ENCODE data around the gene GRID1.

Gene GRID1

GRCh38 chr10:85596389-85596788 lies 770.2 kb downstream of the GRID1 start:
- H3K4me1 ChIP-seq (ENCODE audit: low read length): no peaks in the 10 kb centered on the region
- no peak for TF ChIP-seq EZH2phosphoT487 (IDR thresholded peaks at IDR 0.05; ENCODE audit: low read length)
- TF ChIP-seq EZH2 (optimal IDR thresholded peaks at IDR 0.05; ENCODE audit: low read depth, low read length): no peak
- TF ChIP-seq CTCF (IDR thresholded peaks at IDR 0.05; ENCODE audit: low read length): no peak
- H3K27me3 ChIP-seq (replicated peaks; ENCODE audit: insufficient read depth, low read length): no peaks in the 10 kb centered on the region
- no peaks in the 10 kb centered on the region for H4K20me1 ChIP-seq (ENCODE audit: insufficient read depth, low read length)
- no peaks in the 10 kb centered on the region for H3K79me2 ChIP-seq (ENCODE audit: low read length)
- no peak for DNase-seq
- H3F3A ChIP-seq (ENCODE audit: insufficient read depth, low read length): no peaks in the 10 kb centered on the region
- no peak overlapping the region for H3K27ac ChIP-seq (ENCODE audit: low read length)
- H3K4me3 ChIP-seq (ENCODE audit: low read length): no peak overlapping the region
- no peak overlapping the region for H3K9ac ChIP-seq (ENCODE audit: low read length)
- no peaks in the 10 kb centered on the region for H3K9me3 ChIP-seq (replicated peaks; ENCODE audit: insufficient read depth, low read length)
- no peaks in the 10 kb centered on the region for H3K9me2 ChIP-seq (replicated peaks; ENCODE audit: insufficient read depth, low read length)
- H2AFZ ChIP-seq (ENCODE audit: low read length): no peak overlapping the region
- no peaks in the 10 kb centered on the region for H3K36me3 ChIP-seq (replicated peaks; ENCODE audit: insufficient read depth, low read length)
- no peak overlapping the region for H3K4me2 ChIP-seq (ENCODE audit: low read depth, low read length)

DNA sequence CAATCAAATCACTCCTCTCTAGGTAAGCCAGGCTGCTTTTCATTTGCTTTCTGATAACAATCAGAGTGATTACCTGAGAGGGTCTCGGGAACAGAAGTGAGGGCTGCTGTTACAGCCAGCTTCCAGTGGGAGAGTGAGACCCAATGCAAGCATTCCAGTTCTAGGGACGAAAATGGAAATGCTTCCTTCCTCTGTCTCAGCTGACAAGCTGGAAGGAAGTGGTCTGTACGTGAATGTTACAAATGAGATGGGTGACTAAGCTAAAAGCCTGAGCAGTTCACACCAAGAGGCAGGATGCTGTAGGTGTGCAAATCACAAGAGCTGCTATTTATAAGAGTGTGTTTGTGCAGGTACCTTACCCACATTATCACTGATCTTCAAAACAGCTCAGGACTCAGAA lies 772.4 kb downstream of the GRID1 start:
- Histone ChIP-seq H3K79me2 (ENCODE audit: low read length) (no peaks in the 10 kb centered on the region), H3K27me3 (replicated peaks; ENCODE audit: insufficient read depth, low read length) (no peaks in the 10 kb centered on the region), H4K20me1 (ENCODE audit: insufficient read depth, low read length) (no peaks in the 10 kb centered on the region), H3K9ac (ENCODE audit: low read length) (no peak overlapping the region), H3K27ac (ENCODE audit: low read length) (no peak overlapping the region), H3K4me1 (ENCODE audit: low read length) (no peaks in the 10 kb centered on the region), H3F3A (ENCODE audit: insufficient read depth, low read length) (no peaks in the 10 kb centered on the region), H3K9me3 (replicated peaks; ENCODE audit: insufficient read depth, low read length) (no peaks in the 10 kb centered on the region), H3K4me2 (ENCODE audit: low read depth, low read length) (no peak overlapping the region), H2AFZ (ENCODE audit: low read length) (no peak overlapping the region), H3K4me3 (ENCODE audit: low read length) (no peak overlapping the region), H3K9me2 (replicated peaks; ENCODE audit: insufficient read depth, low read length) (no peaks in the 10 kb centered on the region), H3K36me3 (replicated peaks; ENCODE audit: insufficient read depth, low read length) (no peaks in the 10 kb centered on the region)
- TF ChIP-seq EZH2phosphoT487 (IDR thresholded peaks at IDR 0.05; ENCODE audit: low read length) (no peak), EZH2 (optimal IDR thresholded peaks at IDR 0.05; ENCODE audit: low read depth, low read length) (no peak), CTCF (IDR thresholded peaks at IDR 0.05; ENCODE audit: low read length) (no peak)
- no peak for DNase-seq

DNA sequence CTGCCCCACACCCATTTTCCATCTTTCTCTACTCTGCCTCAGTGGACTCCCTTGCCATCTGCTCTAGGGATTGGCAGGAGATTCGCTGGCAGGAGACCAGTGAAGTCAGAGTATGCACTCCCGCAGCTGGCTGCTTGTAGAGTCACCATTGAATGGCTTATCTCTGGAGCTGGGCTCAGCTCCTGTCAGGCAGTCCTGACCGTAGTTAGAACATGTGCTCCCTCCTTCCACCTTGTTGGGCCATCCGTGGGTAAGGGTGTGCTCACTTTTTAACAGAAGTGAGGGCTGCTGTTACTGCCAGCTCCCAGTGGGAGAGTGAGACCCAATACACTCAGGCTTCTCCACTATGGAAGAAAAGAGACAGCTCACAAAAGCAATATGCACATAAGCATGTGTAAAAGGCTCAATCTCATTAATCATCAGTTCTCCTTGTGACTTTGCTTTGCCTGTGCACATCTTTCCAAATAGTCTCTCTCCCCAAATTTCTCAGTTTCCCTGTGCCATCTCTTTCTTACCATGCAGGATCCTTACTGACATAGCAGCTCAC lies 773.3 kb downstream of the GRID1 start:
- no peaks in the 10 kb centered on the region for H3K9me3 ChIP-seq (replicated peaks; ENCODE audit: insufficient read depth, low read length)
- no peaks in the 10 kb centered on the region for H3K27me3 ChIP-seq (replicated peaks; ENCODE audit: insufficient read depth, low read length)
- TF ChIP-seq EZH2phosphoT487 (IDR thresholded peaks at IDR 0.05; ENCODE audit: low read length) (no peak), EZH2 (optimal IDR thresholded peaks at IDR 0.05; ENCODE audit: low read depth, low read length) (no peak), CTCF (IDR thresholded peaks at IDR 0.05; ENCODE audit: low read length) (no peak)
- H3K9me2 ChIP-seq (replicated peaks; ENCODE audit: insufficient read depth, low read length): no peaks in the 10 kb centered on the region
- no peak for DNase-seq
- H3K79me2 ChIP-seq (ENCODE audit: low read length): no peaks in the 10 kb centered on the region
- H3K4me1 ChIP-seq (ENCODE audit: low read length): no peaks in the 10 kb centered on the region
- no peak overlapping the region for H3K27ac ChIP-seq (ENCODE audit: low read length)
- H3F3A ChIP-seq (ENCODE audit: insufficient read depth, low read length): no peaks in the 10 kb centered on the region
- H3K4me2 ChIP-seq (ENCODE audit: low read depth, low read length): no peak overlapping the region
- H3K4me3 ChIP-seq (ENCODE audit: low read length): no peak overlapping the region
- no peak overlapping the region for H3K9ac ChIP-seq (ENCODE audit: low read length)
- no peaks in the 10 kb centered on the region for H4K20me1 ChIP-seq (ENCODE audit: insufficient read depth, low read length)
- no peaks in the 10 kb centered on the region for H3K36me3 ChIP-seq (replicated peaks; ENCODE audit: insufficient read depth, low read length)
- H2AFZ ChIP-seq (ENCODE audit: low read length): no peak overlapping the region
